Hepatocyte (in vitro differentiated cells): ENCODE data around the gene ANO1. TPM values are rescaled to one million over a fixed set of nuclear protein-coding genes. Genes with fewer than 3 reads are reported as not detected.

Source experiments
- DNase-seq: peaks from one replicate; pipeline ENCODE4 v3.0.0-alpha.2; 2016; ENCODE audit warnings: low spot score
- H2AFZ ChIP-seq: fragments of 200-600 bp; sonication (generic); 2 replicates; pipeline ENCODE4 v1.6.0; 2016; ENCODE audit warnings: antibody characterized with exemption, mild to moderate bottlenecking
- H3K27ac ChIP-seq: fragments of 200-600 bp; sonication (generic); 2 replicates; pipeline ENCODE4 v1.5.1; 2016; ENCODE audit warnings: mild to moderate bottlenecking
- H3K27me3 ChIP-seq: fragments of 200-600 bp; sonication (generic); 2 replicates; pipeline ENCODE4 v1.6.1; 2016
- H3K36me3 ChIP-seq: fragments of 200-600 bp; sonication (generic); replicated peaks from 2 replicates; pipeline ENCODE4 v1.5.1; 2016; ENCODE audit warnings: low read depth; ENCODE audit not compliant: insufficient read depth
- H3K4me1 ChIP-seq: fragments of 200-600 bp; sonication (generic); 2 replicates; pipeline ENCODE4 v1.5.1; 2016; ENCODE audit warnings: mild to moderate bottlenecking, moderate library complexity; ENCODE audit not compliant: insufficient read depth
- H3K4me2 ChIP-seq: fragments of 200-600 bp; sonication (generic); 2 replicates; pipeline ENCODE4 v1.6.0; 2016
- H3K4me3 ChIP-seq: fragments of 200-600 bp; sonication (generic); 2 replicates; pipeline ENCODE4 v1.5.1; 2016; ENCODE audit warnings: mild to moderate bottlenecking
- H3K79me2 ChIP-seq: fragments of 200-600 bp; sonication (generic); 2 replicates; pipeline ENCODE4 v1.6.0; 2017; ENCODE audit warnings: mild to moderate bottlenecking
- H3K9me2 ChIP-seq: fragments of 200-600 bp; sonication (generic); replicated peaks from 2 replicates; pipeline ENCODE4 v1.6.0; 2017; ENCODE audit warnings: mild to moderate bottlenecking; ENCODE audit not compliant: insufficient read depth
- H3K9me3 ChIP-seq: fragments of 200-600 bp; sonication (generic); 2 replicates; pipeline ENCODE4 v1.5.1; 2016; ENCODE audit warnings: low read depth, mild to moderate bottlenecking
- H4K20me1 ChIP-seq: fragments of 200-600 bp; sonication (generic); 2 replicates; pipeline ENCODE4 v1.6.0; 2016; ENCODE audit warnings: mild to moderate bottlenecking; ENCODE audit not compliant: insufficient read depth, poor library complexity, severe bottlenecking
- EZH2 ChIP-seq: fragments of 200-600 bp; sonication (generic); IDR thresholded peaks from 2 replicates; pipeline ENCODE4 v1.6.1; 2016; ENCODE audit warnings: antibody characterized with exemption, mild to moderate bottlenecking, borderline replicate concordance
- EZH2phosphoT487 ChIP-seq: fragments of 200-600 bp; sonication (generic); IDR thresholded peaks from one replicate; pipeline ENCODE4 v1.6.1; 2018; ENCODE audit warnings: antibody characterized with exemption, mild to moderate bottlenecking, low read depth, moderate library complexity; ENCODE audit not compliant: unreplicated experiment, severe bottlenecking
- WGBS: methylation state at CpG from one replicate; pipeline ENCODE4 v1.1.6; 2016; ENCODE audit warnings: low lambda C conversion rate; ENCODE audit errors: missing lambda C conversion rate; 5-methylcytosine and 5-hydroxymethylcytosine counted together
- polyA plus RNA-seq: library from polyadenylated mRNA; unstranded; fragments of >200 nt; fragmentation: Nextera tagmentation; extraction: Ambion mirVana; gene quantifications from 2 replicates; pipeline ENCODE4 v1.2.1, GENCODE V29; 2016
- total RNA-seq: library from RNA; depleted of rRNA; stranded (reverse); fragments of >200 nt; gene quantifications from 2 replicates; pipeline ENCODE4 v1.2.3, GENCODE V29; 2014
- TF ChIP-seq, protein P1 (sequence below): fragments of 200-600 bp; sonication (generic); IDR thresholded peaks from 2 replicates; pipeline ENCODE4 v1.5.1; 2016; ENCODE audit warnings: antibody characterized with exemption, mild to moderate bottlenecking; ENCODE audit not compliant: poor library complexity

Gene ANO1
- total and polyA plus RNA-seq, 2 experiments from 2014 or later, result 6.2 to 12.1 TPM

DNA sequence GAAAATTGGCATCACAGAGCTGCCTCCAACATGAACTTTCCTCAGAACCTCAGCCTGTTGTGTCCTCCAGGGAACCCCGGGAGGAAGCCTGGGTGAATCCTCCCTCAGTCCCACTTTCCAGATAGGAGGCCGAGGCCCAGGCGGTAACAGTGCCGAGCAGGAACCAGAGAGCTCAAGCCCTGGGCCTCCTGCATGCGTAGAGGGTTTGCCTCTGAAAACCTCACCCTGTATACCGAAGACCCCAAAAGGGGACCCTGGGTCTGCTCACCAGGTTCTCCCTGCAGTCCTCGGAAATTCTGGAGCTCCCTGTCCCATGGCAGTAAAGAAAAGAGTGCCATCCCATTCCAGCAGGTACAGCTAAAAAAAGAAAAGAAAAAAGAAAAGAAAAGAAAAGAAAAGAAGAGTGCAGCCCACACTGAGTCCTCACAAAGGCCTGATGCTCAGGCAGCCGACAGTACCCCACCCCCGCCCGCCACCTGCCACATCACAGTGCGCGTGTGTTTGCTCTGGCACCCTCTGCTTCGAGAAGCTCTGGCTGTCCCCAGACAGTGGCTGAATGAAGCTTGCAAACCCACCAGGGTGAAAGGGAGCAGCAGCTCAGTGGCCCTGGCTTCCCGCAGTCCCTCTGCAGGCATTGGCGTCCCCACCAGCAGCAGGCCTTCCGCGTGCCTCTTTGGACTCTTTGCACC, 96.6 kb downstream of the ANO1 start:
- H4K20me1 ChIP-seq, result no peaks in the 10 kb centered on the region
- TF ChIP-seq, protein P1, sequence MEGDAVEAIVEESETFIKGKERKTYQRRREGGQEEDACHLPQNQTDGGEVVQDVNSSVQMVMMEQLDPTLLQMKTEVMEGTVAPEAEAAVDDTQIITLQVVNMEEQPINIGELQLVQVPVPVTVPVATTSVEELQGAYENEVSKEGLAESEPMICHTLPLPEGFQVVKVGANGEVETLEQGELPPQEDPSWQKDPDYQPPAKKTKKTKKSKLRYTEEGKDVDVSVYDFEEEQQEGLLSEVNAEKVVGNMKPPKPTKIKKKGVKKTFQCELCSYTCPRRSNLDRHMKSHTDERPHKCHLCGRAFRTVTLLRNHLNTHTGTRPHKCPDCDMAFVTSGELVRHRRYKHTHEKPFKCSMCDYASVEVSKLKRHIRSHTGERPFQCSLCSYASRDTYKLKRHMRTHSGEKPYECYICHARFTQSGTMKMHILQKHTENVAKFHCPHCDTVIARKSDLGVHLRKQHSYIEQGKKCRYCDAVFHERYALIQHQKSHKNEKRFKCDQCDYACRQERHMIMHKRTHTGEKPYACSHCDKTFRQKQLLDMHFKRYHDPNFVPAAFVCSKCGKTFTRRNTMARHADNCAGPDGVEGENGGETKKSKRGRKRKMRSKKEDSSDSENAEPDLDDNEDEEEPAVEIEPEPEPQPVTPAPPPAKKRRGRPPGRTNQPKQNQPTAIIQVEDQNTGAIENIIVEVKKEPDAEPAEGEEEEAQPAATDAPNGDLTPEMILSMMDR, result no peak
- TF ChIP-seq EZH2phosphoT487 (no peak), EZH2 (no peak)
- no peak overlapping the region for H3K4me3 ChIP-seq
- H3K4me2 ChIP-seq, result no peak overlapping the region
- H3K9me2 ChIP-seq, result no peaks in the 10 kb centered on the region
- DNase-seq, result no peak
- no peaks in the 10 kb centered on the region for H3K27me3 ChIP-seq
- 93% methylated on average over 17 of the region's 17 CpGs for WGBS
- no peaks in the 10 kb centered on the region for H3K4me1 ChIP-seq
- H3K27ac ChIP-seq, result no peak overlapping the region
- no peak overlapping the region for H2AFZ ChIP-seq
- H3K36me3 ChIP-seq, result no peaks in the 10 kb centered on the region
- H3K79me2 ChIP-seq, result no peaks in the 10 kb centered on the region
- H3K9me3 ChIP-seq, result no peaks in the 10 kb centered on the region

DNA sequence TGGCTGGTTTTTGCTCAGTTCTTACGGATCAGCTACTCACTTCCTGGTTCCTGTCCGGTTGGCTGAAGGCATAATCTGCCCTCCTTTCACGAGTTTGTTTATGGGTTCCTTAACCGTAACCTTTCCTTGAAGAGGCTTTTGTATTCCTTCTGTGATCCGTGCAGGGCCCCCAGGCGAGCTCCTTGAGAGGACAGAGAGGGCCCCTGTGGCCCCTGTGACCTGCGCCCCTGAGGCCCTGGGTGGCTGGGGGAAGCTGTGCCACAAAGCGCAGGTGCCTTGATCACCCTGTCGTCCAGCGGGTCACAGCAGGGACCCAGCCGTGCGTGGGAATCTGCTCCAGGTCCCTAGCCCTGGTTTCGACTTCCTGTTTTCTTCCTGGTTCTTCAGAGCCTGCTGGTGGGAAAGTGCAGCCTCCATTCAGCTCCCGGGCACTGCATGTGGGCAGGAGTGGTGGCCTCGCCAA, 97.2 kb downstream of the ANO1 start:
- 79% methylated on average over 15 of the region's 15 CpGs for WGBS
- Histone ChIP-seq H3K4me3 (no peak overlapping the region), H3K27me3 (no peaks in the 10 kb centered on the region), H3K27ac (no peak overlapping the region), H2AFZ (no peak overlapping the region), H4K20me1 (no peaks in the 10 kb centered on the region), H3K9me2 (no peaks in the 10 kb centered on the region), H3K79me2 (no peaks in the 10 kb centered on the region), H3K4me2 (no peak overlapping the region), H3K9me3 (no peaks in the 10 kb centered on the region), H3K36me3 (no peaks in the 10 kb centered on the region), H3K4me1 (no peaks in the 10 kb centered on the region)
- no peak for TF ChIP-seq EZH2
- TF ChIP-seq EZH2phosphoT487, result no peak
- TF ChIP-seq, protein P1, result no peak
- no peak for DNase-seq

DNA sequence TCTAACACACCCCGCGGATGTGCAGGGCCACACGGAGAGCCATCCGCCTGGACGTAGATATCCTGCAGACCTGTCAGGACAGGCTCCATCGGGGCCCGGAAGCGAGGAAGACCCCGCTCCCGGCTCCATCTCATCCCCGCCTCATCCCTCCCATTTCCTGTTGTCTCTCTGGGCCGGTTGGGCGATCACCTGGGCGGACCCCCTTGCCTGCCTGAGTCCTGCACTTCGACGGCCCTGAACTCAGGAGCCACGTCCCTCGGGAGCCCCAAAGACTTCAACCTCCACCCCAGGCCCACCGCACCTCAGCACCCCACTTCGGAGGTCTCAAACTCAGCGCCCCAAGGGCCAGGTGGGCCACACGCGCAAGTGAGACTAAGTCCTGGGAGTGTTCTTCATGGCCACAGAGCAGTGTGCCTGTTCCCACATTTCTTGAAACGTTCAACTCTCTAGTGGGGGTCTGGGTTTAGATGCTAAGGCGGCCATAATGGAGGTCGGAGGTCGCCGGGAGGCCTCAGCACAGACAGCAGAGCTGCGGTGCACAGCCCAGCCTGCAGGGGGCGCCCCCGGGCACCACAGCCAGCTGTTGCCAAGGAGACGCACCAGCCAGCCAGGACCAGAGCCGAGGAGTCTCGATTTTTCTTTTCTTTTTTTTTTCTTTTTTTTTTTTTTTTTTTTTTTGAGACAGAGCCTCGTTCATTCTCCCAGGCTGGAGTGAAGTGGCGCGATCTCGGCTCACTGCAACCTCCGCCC, 99.0 kb downstream of the ANO1 start:
- no peaks in the 10 kb centered on the region for H4K20me1 ChIP-seq
- 90% methylated on average over 28 of the region's 39 CpGs for WGBS
- H3K9me2 ChIP-seq, result no peaks in the 10 kb centered on the region
- TF ChIP-seq, protein P1, result peak; percentile 40
- no peak for TF ChIP-seq EZH2
- no peak overlapping the region for H3K27ac ChIP-seq
- no peak overlapping the region for H3K4me3 ChIP-seq
- DNase-seq, result no peak
- H3K4me1 ChIP-seq, result no peaks in the 10 kb centered on the region
- no peaks in the 10 kb centered on the region for H3K79me2 ChIP-seq
- H2AFZ ChIP-seq, result no peak overlapping the region
- H3K9me3 ChIP-seq, result no peaks in the 10 kb centered on the region
- H3K36me3 ChIP-seq, result no peaks in the 10 kb centered on the region
- H3K4me2 ChIP-seq, result no peak overlapping the region
- H3K27me3 ChIP-seq, result no peaks in the 10 kb centered on the region
